ENCODE data around the gene IL17C.

GRCh38 chr16:88618182-88618955 lies 20.0 kb upstream of the IL17C start:
- no peak for TF ChIP-seq CTCF (IDR thresholded peaks at IDR 0.05; ENCODE audit: borderline replicate concordance, extremely low read depth, low read length, poor library complexity, severe bottlenecking)
- TF ChIP-seq EZH2 (IDR thresholded peaks at IDR 0.05; ENCODE audit: borderline replicate concordance, low read depth, low read length, severe bottlenecking): no peak
